Keratinocyte (primary cell): ENCODE results near the gene OR14I1. TPM values are rescaled to one million over a fixed set of nuclear protein-coding genes. Genes with fewer than 3 reads are reported as not detected.

Experiments used
- DNase-seq: peaks from one replicate; pipeline ENCODE4 v3.0.0-alpha.2; 2011; ENCODE audit warnings: low read depth, missing footprints, low spot score
- FAIRE-seq: peaks from 2 replicates; lab custom pipeline; 2011; peaks lifted over from hg19 to GRCh38; lab: Jason Lieb, UNC
- H2AFZ ChIP-seq: 2 replicates; pipeline ENCODE4 v1.6.0; 2012; ENCODE audit warnings: low read length, control low read depth, inconsistent platforms; ENCODE audit not compliant: control insufficient read depth
- H3K27ac ChIP-seq: 2 replicates; pipeline ENCODE4 v1.5.1; 2011; ENCODE audit warnings: low read length; ENCODE audit not compliant: control insufficient read depth, insufficient read depth
- H3K27me3 ChIP-seq: 3 replicates; pipeline ENCODE4 v1.6.0; 2011; ENCODE audit warnings: low read length; ENCODE audit not compliant: control insufficient read depth, insufficient read depth; ENCODE audit errors: extremely low read depth
- H3K36me3 ChIP-seq, 2 experiments: 2 replicates in 1 of 2; 3 replicates in 1 of 2; pipeline ENCODE4 v1.5.1; 2011; ENCODE audit warnings: low read length in 2 of 2, mild to moderate bottlenecking in 1 of 2; ENCODE audit not compliant: control insufficient read depth in 2 of 2, insufficient read depth in 2 of 2; ENCODE audit errors: extremely low read depth in 1 of 2
- H3K4me1 ChIP-seq: 3 replicates; pipeline ENCODE4 v1.5.1; 2011; ENCODE audit warnings: low read length; ENCODE audit not compliant: control insufficient read depth, insufficient read depth; ENCODE audit errors: extremely low read depth
- H3K4me2 ChIP-seq: 3 replicates; pipeline ENCODE4 v1.6.0; 2011; ENCODE audit warnings: low read depth, low read length; ENCODE audit not compliant: control insufficient read depth, insufficient read depth; ENCODE audit errors: extremely low read depth
- H3K4me3 ChIP-seq, 3 experiments: fragments of 200-600 bp in 1 of 3; sonication (generic) in 1 of 3; 2 replicates in 2 of 3; 3 replicates in 1 of 3; pipeline ENCODE4 v1.5.1; 2011 to 2016; ENCODE audit warnings: low read length in 3 of 3, mild to moderate bottlenecking in 3 of 3, control low read depth in 2 of 3, inconsistent platforms in 1 of 3, low read depth in 1 of 3, mixed read lengths in 1 of 3, mixed run types in 1 of 3, moderate library complexity in 1 of 3; ENCODE audit not compliant: control insufficient read depth in 2 of 3, insufficient read depth in 2 of 3; ENCODE audit errors: extremely low read depth in 1 of 3
- H3K79me2 ChIP-seq: 2 replicates; pipeline ENCODE4 v1.6.0; 2012; ENCODE audit warnings: low read length; ENCODE audit not compliant: control insufficient read depth, insufficient read depth
- H3K9ac ChIP-seq: 3 replicates; pipeline ENCODE4 v1.6.0; 2011; ENCODE audit warnings: low read length; ENCODE audit not compliant: control insufficient read depth, insufficient read depth; ENCODE audit errors: extremely low read depth
- H3K9me1 ChIP-seq: 3 replicates; pipeline ENCODE4 v1.6.0; 2011; ENCODE audit warnings: low read length; ENCODE audit not compliant: control insufficient read depth, insufficient read depth; ENCODE audit errors: extremely low read depth
- H3K9me3 ChIP-seq: 2 replicates; pipeline ENCODE4 v1.5.1; 2012; ENCODE audit warnings: low read depth, low read length; ENCODE audit not compliant: control insufficient read depth
- H4K20me1 ChIP-seq: 3 replicates; pipeline ENCODE4 v1.6.0; 2011; ENCODE audit warnings: low read length; ENCODE audit not compliant: control insufficient read depth, insufficient read depth; ENCODE audit errors: extremely low read depth
- CTCF ChIP-seq, 3 experiments: IDR thresholded peaks in 1 of 3; conservative IDR thresholded peaks in 1 of 3; optimal IDR thresholded peaks in 1 of 3; 2 replicates in 2 of 3; 3 replicates in 1 of 3; pipeline versions ENCODE3 to v1.5.1; 2011; ENCODE audit warnings: low read length in 3 of 3, mild to moderate bottlenecking in 3 of 3, moderate library complexity in 2 of 3, control low read depth in 1 of 3, inconsistent platforms in 1 of 3; ENCODE audit not compliant: insufficient read depth in 2 of 3; ENCODE audit errors: extremely low read depth in 1 of 3
- EZH2 ChIP-seq: IDR thresholded peaks from one replicate; pipeline ENCODE4 v1.6.1; 2012; ENCODE audit warnings: inconsistent platforms, mild to moderate bottlenecking, low read length, moderate library complexity
- dilution Hi-C: fragments of 300-500 bp; cut with MboI; formaldehyde crosslinking; loops from one replicate; pipeline ENCODE4 v1.7.0; 2020; ENCODE audit warnings: low sequenced_read_pairs; ENCODE audit not compliant: extremely low pct_ligation_motif_present
- polyA plus RNA-seq, 5 experiments: library from polyadenylated mRNA; depleted of rRNA in 3 of 5; stranded (reverse) in 3 of 5; stranded (forward) in 1 of 5; unstranded in 1 of 5; fragments of >200 nt; gene quantifications; 1 replicate in 1 of 5; 2 replicates in 3 of 5; 3 replicates in 1 of 5; pipeline versions ENCODE4 v1.2.1 to v1.2.3, GENCODE V29; 2011 to 2012; ENCODE audit warnings: missing spikeins in 2 of 5, low read depth in 1 of 5, low replicate concordance in 1 of 5

OR14I1 gene
- polyA plus RNA-seq, 1 donor (not counting 4 experiments of a cell fraction or from before 2014, with no cell fraction given) = not detected

- Histone ChIP-seq H3K4me2 (no peak overlapping the region), H3K79me2 (no peaks in the 10 kb centered on the region), H2AFZ (no peak overlapping the region), H4K20me1 (no peaks in the 10 kb centered on the region), H3K4me1 (no peaks in the 10 kb centered on the region), H3K27ac (no peak overlapping the region), H3K36me3 (no peaks in the 10 kb centered on the region), H3K9ac (no peak overlapping the region), H3K27me3 (no peaks in the 10 kb centered on the region), H3K9me3 (no peaks in the 10 kb centered on the region), H3K4me3 (no peak overlapping the region), H3K9me1 (no peaks in the 10 kb centered on the region)
- TF ChIP-seq EZH2 = no peak
- no peak for TF ChIP-seq CTCF (optimal IDR thresholded peaks at IDR 0.05 in 1 of 3, IDR thresholded peaks at IDR 0.05 in 1 of 3, conservative IDR thresholded peaks at IDR 0.05 in 1 of 3; ENCODE audit: extremely low read depth in 1 of 3, insufficient read depth in 2 of 3, low read length in 3 of 3)
- no peak for FAIRE-seq
- dilution Hi-C loops = no loop called here
- no peak for DNase-seq
Measured at GRCh38 chr1:248695451-248696132, 7.0 kb downstream of the OR14I1 start.

GRCh38 chr1:248691567-248692155 is 10.9 kb downstream of the OR14I1 start:
- Histone ChIP-seq H3K9me3 (no peaks in the 10 kb centered on the region), H3K4me2 (no peak overlapping the region), H3K79me2 (no peaks in the 10 kb centered on the region), H3K4me3 (no peak overlapping the region), H3K36me3 (no peaks in the 10 kb centered on the region), H3K9me1 (no peaks in the 10 kb centered on the region), H3K27ac (no peak overlapping the region), H3K4me1 (no peaks in the 10 kb centered on the region), H3K27me3 (no peaks in the 10 kb centered on the region), H4K20me1 (no peaks in the 10 kb centered on the region), H2AFZ (no peak overlapping the region), H3K9ac (no peak overlapping the region)
- no peak for DNase-seq
- FAIRE-seq = no peak
- TF ChIP-seq EZH2 (no peak), CTCF (optimal IDR thresholded peaks at IDR 0.05 in 1 of 3, IDR thresholded peaks at IDR 0.05 in 1 of 3, conservative IDR thresholded peaks at IDR 0.05 in 1 of 3; ENCODE audit: extremely low read depth in 1 of 3, insufficient read depth in 2 of 3, low read length in 3 of 3) (no peak)
- dilution Hi-C loops = no loop called here
